Thyroid gland (tissue), 4 donors: Measurements from ENCODE around the gene OBSCN.

Experiments
- POLR2A ChIP-seq, 2 donors: fragments of 450-650 bp; IDR thresholded peaks; one replicate each; pipeline ENCODE4 v1.6.1; 2017; ENCODE audit warnings: antibody characterized with exemption in 2 of 2, mild to moderate bottlenecking in 2 of 2, moderate library complexity in 1 of 2
- TF ChIP-seq, protein P1 (sequence below), 6 experiments: fragments of 200-600 bp in 3 of 6; fragments of 450-650 bp in 3 of 6; sonication (generic) in 3 of 6; IDR thresholded peaks; one replicate each; pipeline ENCODE4 v1.5.1; 2016 to 2019; ENCODE audit warnings: antibody characterized with exemption in 6 of 6, mild to moderate bottlenecking in 2 of 6, inconsistent platforms in 1 of 6, moderate library complexity in 1 of 6

DNA sequence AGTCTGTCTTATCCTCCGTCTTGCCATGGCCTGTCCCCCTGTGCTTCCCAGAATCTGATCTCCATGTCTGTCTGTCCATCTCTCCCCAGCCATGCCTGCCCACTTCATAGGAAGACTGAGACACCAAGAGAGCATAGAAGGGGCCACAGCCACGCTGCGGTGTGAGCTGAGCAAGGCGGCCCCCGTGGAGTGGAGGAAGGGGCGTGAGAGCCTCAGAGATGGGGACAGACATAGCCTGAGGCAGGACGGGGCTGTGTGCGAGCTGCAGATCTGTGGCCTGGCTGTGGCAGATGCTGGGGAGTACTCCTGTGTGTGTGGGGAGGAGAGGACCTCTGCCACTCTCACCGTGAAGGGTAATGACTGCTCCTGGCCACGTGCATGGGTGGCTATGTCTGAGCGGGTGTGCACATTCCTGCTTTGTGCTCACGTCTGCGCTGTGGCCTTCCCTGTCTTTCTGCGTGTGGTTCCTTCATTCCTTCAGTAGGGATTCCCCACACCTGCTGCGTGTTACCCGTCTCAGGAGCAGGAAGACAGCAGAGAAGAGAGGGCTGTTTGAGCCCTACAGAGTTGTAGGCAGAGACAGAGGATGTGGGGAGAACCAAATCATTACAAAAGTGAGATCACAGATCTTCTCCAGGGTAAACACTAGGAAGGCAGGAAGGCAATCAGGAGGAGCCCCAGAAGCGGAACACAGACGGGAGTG is 80.8 kb downstream of the OBSCN start:
- TF ChIP-seq, protein P1, sequence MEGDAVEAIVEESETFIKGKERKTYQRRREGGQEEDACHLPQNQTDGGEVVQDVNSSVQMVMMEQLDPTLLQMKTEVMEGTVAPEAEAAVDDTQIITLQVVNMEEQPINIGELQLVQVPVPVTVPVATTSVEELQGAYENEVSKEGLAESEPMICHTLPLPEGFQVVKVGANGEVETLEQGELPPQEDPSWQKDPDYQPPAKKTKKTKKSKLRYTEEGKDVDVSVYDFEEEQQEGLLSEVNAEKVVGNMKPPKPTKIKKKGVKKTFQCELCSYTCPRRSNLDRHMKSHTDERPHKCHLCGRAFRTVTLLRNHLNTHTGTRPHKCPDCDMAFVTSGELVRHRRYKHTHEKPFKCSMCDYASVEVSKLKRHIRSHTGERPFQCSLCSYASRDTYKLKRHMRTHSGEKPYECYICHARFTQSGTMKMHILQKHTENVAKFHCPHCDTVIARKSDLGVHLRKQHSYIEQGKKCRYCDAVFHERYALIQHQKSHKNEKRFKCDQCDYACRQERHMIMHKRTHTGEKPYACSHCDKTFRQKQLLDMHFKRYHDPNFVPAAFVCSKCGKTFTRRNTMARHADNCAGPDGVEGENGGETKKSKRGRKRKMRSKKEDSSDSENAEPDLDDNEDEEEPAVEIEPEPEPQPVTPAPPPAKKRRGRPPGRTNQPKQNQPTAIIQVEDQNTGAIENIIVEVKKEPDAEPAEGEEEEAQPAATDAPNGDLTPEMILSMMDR (IDR thresholded peaks at IDR 0.05): no peak
- no peak for TF ChIP-seq POLR2A (IDR thresholded peaks at IDR 0.05)
